Muscle of back (tissue), 11 donors: Measurements from ENCODE around the gene LGALS8. TPM values are rescaled to one million over a fixed set of nuclear protein-coding genes. Genes with fewer than 3 reads are reported as not detected.

ENCODE experiments used
- DNase-seq, 3 donors: peaks; one replicate each; pipeline versions ENCODE4 v3.0.0 to v3.0.0-alpha.2; 2013
- polyA plus RNA-seq, 10 donors: library from polyadenylated mRNA; unstranded; fragments of 120-200 nt; gene quantifications; one replicate each; pipeline ENCODE4 v1.2.1, GENCODE V29; 2013; ENCODE audit not compliant: insufficient read length in 10 of 10

The LGALS8 gene
- polyA plus RNA-seq, 10 donors = 20.1 to 49.1 (median 34.3) TPM

GRCh38 chr1:236507022-236507700 is 16.6 kb upstream of the LGALS8 start:
- DNase-seq = peak in 1 of 3 donors; percentile 21

- no peak for DNase-seq
Observed at GRCh38 chr1:236508593-236509027, 15.2 kb upstream of the LGALS8 start.

- DNase-seq = no peak
Observed at GRCh38 chr1:236509203-236509602, 14.6 kb upstream of the LGALS8 start.

GRCh38 chr1:236509647-236510401 is 14.0 kb upstream of the LGALS8 start:
- DNase-seq = no peak

GRCh38 chr1:236511735-236512418 is 11.9 kb upstream of the LGALS8 start:
- DNase-seq = no peak

- DNase-seq = no peak
Observed at GRCh38 chr1:236514703-236515442, 8.9 kb upstream of the LGALS8 start.

- peak in 1 of 3 donors; percentile 51 for DNase-seq
Observed at GRCh38 chr1:236515443-236515958, 8.3 kb upstream of the LGALS8 start.

- DNase-seq = no peak
Observed at GRCh38 chr1:236516929-236517704, 6.7 kb upstream of the LGALS8 start.

GRCh38 chr1:236518322-236518721 is 5.5 kb upstream of the LGALS8 start:
- no peak for DNase-seq

- no peak for DNase-seq
Observed at GRCh38 chr1:236520445-236521005, 3.3 kb upstream of the LGALS8 start.

GRCh38 chr1:236522937-236523703 is 662 bp upstream of the LGALS8 start:
- DNase-seq = peak in 1 of 3 donors; percentile 52

GRCh38 chr1:236524142-236524894 is 536 bp downstream of the LGALS8 start:
- peak; percentile 78 to 91 (median 80) for DNase-seq

- DNase-seq = no peak
Observed at GRCh38 chr1:236524895-236525184, 1.1 kb downstream of the LGALS8 start.

GRCh38 chr1:236526079-236526478 is 2.3 kb downstream of the LGALS8 start:
- no peak for DNase-seq

GRCh38 chr1:236530286-236530685 is 6.5 kb downstream of the LGALS8 start:
- DNase-seq = no peak

GRCh38 chr1:236530959-236531358 is 7.2 kb downstream of the LGALS8 start:
- no peak for DNase-seq

GRCh38 chr1:236532850-236533249 is 9.1 kb downstream of the LGALS8 start:
- no peak for DNase-seq

GRCh38 chr1:236534151-236534651 is 10.4 kb downstream of the LGALS8 start:
- peak in 1 of 3 donors; percentile 19 for DNase-seq

- DNase-seq = no peak
Observed at GRCh38 chr1:236535190-236535589, 11.4 kb downstream of the LGALS8 start.
